NCI-H1105 (cell line): ENCODE results near the gene L3MBTL1.
A peak's percentile ranks its signal among the peaks of the same experiment; 100 is the strongest.

Experiments used
- DNase-seq: peaks from one replicate; lab custom pipeline; 2025; lab: John Stamatoyannopoulos, UW

Gene L3MBTL1

DNA sequence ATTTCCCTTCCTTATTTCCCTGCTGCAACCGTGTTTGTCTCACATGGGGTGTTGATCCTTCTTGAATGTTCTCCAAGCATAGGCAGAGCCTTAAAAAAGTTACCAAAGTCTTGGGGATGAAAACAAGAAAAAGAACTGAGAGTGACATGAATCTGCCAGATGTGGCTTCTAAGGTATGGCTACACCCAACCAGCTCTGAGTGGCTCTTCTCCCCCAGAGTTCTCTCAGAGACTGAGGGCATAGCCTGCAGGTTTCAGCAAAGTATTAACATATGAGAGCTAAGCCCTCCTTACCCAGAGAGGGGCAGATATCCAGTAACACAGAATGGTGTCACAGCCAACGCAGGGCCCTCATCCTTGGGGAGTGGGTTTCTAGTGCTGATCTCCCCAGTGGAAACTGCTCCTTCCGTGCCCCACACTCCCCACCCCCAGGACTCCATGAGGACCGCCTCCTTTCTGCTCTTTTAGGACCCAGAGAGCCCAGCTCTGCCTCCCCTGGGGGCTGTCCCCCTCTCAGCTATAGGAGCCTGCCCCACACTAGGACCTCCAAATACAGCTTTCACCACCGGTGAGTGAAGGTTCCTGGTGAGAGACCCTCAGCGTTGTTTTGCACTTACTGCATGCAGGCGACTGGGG is 28.0 kb downstream of the L3MBTL1 start:
- no peak for DNase-seq

DNA sequence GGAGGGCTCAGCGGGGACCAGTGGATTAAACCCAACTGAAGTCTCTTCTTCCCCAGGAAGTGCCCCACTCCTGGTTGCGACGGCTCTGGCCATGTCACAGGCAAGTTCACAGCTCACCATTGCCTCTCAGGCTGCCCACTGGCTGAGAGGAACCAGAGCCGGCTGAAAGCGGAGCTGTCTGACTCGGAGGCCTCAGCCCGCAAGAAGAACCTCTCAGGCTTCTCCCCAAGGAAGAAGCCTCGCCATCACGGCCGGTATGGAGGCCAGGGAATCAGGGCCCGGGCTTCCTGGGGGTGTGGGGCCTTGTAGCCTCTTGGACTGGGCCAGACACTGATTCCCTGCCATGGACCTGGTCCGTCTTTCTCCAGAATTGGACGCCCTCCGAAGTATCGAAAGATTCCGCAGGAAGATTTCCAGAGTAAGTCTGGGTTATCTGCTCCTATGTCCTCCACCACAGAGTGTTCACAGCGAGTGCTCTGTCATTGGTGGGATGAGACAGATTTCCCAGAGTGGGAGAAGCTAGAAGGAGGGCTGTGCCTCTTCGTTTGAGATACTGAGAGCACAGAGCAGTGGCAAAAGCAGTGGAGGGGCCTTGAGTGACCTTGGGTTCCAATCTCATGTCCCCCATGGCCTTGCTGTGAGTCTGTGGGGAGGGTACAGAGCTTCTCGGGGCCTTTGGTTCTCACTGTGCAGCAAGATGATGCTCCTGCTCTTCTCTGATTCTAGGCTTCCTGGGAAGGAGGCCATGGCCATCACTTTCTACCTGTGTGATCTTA is 28.7 kb downstream of the L3MBTL1 start:
- no peak for DNase-seq

DNA sequence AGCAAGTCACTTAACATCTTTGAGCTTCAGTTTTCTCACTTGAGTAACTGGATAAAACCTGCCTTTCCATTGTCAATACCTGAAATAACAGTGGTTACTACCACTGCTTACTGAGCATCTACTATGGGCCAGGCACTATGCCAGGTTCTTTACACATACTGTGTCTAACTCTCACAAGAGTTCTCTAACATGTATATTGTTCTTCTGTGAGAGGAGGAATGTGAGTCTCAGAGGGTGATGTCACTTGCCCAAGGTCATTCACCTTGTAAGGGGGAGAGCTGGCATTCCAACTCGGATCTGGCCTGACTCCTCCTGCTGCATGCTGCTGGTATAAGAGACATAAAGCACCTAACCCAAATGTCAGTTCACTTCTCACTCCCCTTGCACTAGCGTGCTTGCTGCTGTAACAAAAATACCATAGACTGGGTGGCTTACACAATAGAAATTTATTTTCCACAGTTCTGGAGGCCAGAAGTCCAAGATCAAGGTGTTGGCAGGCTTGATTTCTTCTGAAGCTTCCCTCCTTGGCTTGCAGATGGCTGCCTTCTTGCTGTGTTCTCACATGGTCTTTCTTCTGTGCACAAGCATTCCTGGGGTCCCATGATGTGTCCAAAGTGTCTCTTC is 29.4 kb downstream of the L3MBTL1 start:
- DNase-seq = no peak

DNA sequence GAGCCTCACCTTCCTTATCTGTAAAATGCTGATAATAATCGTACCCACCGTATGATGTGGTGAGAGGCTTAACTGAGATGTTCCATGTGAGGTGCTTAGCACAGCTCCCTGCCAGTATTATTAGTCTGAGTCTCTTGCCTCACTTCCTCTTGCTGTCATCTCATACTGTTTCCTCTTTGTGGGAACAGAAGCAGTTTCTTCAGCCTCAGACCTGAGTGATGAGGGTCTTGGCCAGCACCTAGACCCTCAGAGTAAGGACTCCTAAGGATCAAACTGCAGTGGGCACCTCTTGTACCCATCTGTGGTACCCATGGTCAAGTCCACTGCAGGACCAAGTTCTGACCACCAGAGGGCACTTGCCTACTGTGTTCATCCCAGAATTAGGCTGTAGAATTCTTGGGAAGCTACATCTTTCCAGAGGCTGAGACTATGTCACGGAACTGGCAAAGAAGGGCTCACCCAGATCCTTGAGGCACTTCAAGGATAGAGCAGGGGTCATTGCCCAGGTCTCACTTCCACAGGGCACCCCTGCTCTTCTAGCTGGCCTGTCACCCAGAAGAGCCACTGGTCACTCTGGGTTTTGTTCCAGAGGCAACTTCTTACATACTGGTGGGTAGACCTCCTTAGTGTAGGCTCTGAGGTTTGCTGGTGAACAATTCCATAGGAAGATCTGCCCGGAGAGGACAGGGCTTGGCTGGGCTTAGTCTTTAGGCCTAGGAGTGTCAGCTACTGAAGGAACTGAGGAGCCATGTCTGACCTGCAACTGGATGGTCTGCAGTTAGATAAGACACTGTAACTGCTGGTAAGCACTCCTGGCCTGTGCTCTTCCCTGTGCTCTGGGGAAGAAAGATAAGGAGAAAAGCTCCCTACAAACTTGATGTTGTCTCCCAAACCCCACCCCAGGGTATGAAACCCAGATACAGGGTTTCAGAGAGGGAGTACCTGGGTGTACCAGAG is 30.7 kb downstream of the L3MBTL1 start:
- DNase-seq = peak; percentile 36

GRCh38 chr20:43538878-43539700 is 31.6 kb downstream of the L3MBTL1 start:
- DNase-seq = no peak

- DNase-seq = no peak
These were observed 32.6 kb downstream of the L3MBTL1 start for GRCh38 chr20:43539975-43540672.

GRCh38 chr20:43540673-43541060 is 33.2 kb downstream of the L3MBTL1 start:
- no peak for DNase-seq

DNA sequence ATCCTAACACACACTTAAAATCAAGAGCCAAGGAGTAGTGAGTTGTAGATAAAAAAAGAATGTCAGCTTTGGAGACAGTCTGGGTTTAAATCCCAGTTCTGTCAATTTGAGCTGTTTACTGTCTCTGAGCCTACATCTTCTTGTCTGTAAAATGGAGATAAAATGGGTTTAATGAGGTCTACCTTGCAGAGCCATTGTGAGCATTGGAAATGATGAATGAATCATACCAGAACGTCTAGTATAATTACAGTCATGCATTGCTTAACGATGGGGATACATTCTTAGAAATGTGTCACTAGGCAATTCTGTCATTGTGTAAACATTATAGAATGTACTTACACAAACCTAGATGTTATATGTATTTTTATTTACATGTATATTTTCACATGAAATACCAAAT is 33.7 kb downstream of the L3MBTL1 start:
- DNase-seq = no peak

DNA sequence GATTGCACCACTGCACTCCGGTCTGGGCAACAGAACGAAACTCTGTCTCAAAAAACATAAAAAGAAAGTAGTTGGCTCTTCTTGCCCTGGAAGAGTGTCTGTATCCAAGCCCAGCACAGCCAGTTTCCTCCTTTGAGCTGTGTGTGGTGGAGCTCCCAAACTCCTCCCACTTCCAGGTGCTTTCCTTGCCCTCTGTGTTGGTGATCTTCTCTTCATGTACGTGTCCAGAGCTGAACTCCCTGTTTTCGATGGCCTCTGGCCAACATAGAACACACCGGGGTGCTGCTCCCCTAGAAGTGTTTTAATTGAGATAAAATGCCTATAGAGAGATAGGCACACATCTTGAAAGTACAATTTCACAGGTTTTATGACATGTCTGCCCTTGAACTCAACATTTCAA is 34.7 kb downstream of the L3MBTL1 start:
- no peak for DNase-seq

DNA sequence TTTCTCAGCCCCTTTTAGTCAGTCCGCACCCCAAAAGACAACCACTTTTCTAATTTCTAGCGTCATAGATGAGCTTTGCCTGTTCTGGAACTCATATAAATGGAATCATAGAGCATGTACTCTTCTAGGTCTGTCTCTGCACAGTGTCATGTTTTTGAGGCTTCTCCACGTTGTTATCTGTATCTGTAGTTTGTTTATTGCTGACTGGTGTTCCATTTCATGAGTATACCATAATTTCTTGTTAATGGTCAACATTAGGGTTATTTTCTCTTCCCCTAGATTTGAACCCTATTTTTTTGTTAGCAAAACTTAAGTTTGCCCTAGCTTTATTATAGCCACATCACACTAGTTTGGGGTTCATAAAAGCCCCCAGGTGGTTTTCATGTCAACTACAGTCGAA is 35.2 kb downstream of the L3MBTL1 start:
- DNase-seq = no peak

GRCh38 chr20:43543138-43543537 is 35.6 kb downstream of the L3MBTL1 start:
- DNase-seq = no peak

DNA sequence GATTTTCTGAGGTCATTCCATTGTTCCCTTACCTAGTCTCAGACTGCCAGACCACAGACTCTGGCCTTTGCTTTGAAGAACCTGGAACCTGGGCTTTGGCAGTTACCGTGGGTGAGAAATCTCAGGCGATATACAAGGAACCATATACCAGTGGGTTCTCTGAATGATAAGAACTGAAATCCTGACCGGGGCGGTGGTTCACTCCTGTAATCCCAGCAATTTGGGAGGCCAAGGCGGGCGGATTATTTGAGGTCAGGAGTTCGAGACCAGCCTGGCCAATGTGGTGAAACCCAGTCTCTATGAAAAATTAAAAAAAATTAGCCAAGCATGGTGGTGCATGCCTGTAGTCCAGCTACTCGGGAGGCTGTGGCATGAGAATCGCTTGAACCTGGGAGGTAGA is 37.0 kb downstream of the L3MBTL1 start:
- DNase-seq = no peak

DNA sequence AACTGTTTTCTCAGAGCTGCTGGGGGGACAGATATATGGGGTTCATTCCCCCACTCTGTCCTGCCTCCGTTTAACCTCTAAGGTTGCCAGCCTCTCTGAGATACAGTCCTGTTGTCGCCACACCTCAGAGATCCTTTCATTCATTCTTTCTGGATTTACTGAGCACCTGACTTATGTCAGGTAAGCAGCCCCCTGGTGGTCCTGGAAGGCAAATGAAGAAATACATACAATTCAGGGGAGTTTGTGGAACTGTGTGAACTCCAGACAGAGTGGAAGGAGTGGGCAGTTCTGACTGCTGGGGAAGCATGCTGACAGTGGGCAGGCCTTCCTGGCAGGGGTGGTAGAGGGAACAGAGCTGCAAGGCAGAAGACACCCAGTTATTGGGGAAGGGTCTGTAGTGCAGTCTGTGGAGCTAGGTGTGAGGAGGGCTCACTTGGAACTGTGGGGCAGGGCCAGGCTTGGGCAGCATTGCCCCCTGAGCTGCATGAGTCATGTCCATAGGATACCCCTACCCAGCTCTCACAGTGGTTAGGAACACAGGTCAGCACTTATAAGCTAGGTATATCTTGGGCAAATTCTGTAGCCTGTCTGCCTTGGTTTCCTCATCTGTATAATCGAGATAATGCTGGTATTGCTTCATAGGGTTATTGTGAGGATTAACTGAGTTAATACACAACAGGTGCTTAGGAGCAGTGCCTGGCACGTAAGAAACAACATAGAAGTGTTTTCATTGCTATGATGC is 38.5 kb downstream of the L3MBTL1 start:
- no peak for DNase-seq

DNA sequence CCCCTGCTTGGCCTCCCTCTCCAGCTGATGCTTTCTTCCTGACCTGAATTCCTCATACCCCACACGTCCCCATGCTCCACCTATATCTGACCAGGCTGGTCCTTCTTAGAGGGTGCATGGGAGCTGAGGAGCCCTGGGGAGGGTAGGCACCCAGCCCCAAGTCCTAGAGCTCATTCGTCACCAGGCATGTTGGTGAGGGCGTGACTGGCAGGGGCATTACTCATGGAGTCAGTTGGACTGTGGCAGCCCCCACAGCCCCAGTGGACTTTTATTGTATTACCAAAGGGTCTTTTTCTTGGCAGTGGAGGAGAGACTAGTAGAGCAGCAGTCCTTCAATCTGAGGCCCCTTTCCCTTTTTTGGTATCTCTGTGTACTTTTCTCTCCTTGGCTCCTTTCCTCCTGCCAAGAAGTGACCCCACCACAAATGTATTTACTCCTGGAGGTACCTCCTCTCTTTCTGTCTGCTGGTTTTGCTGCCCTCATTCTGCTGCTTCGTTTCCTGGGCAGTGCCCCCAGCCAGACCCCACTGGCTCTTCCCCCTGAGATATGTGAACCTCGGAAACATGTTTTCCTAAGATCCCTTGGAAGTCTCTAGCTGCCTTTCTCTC is 40.9 kb downstream of the L3MBTL1 start:
- DNase-seq = no peak

DNA sequence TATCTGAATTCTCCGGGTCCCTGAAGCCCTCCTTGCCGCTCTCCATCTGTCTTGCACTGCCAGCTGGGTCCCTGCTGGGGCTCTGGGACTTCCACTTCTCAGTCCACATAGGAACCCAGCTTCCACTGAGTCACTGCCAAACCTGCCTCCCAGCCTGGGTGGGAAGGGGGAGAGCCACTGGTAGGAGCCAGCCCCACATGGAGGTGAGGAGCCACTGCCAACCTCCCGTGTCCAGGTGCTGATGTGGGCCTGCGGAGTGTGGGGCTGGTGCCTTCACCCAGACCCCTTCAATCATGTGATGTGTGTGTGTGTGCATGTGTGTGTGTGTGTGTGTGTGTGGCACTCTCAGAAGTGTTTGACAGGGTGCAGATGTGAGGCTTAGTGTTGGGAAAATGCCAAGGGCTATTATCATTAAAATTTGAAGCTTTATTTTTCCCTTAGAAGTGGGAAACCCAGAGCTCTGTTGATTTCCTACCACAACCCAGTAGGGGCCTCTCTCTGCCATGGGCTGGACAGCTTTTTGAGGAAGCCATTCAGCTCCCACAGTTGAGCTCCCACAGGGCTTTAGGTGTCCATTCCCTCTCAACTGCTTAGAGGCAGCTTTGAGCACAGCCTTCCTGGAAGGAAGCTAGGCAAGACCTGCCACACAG is 42.0 kb downstream of the L3MBTL1 start:
- DNase-seq = no peak

DNA sequence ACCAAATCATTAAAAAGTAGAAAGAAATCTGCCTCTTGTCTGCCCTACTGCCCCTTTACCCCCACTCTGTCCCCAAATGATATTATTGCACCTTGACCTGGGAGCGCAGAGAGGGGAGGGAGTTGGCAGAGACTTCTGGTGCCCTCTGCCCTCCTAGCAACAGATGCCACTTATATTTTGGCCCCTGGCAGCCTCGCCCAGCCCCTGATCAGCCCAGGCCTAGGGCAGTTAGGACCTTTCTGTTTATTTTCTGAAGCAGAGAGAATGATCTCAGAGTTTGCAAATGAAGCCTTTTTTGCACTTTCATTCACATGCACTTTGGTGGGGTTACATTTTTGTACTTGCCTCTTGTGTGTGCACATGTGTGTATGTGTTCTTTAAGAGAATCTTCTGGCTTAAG is 43.0 kb downstream of the L3MBTL1 start:
- no peak for DNase-seq

DNA sequence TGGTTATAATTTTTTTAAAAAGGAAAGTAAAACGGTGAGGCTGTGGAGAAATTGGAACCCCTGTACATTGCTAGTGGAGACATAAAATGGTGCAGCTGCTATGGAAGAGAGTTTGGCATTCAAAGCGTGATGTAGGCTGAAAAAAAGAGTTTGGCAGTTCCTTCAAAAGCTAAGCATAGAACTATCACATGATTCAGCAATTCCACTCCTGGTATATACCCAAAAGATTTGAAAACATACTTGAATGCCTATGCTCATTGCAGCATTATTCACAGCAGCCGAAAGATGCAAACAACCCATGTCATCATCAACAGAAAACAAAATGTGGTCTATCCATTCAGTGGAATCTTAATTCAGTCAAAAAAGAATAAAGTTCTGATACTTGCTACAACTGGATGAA is 46.9 kb downstream of the L3MBTL1 start:
- no peak for DNase-seq

DNA sequence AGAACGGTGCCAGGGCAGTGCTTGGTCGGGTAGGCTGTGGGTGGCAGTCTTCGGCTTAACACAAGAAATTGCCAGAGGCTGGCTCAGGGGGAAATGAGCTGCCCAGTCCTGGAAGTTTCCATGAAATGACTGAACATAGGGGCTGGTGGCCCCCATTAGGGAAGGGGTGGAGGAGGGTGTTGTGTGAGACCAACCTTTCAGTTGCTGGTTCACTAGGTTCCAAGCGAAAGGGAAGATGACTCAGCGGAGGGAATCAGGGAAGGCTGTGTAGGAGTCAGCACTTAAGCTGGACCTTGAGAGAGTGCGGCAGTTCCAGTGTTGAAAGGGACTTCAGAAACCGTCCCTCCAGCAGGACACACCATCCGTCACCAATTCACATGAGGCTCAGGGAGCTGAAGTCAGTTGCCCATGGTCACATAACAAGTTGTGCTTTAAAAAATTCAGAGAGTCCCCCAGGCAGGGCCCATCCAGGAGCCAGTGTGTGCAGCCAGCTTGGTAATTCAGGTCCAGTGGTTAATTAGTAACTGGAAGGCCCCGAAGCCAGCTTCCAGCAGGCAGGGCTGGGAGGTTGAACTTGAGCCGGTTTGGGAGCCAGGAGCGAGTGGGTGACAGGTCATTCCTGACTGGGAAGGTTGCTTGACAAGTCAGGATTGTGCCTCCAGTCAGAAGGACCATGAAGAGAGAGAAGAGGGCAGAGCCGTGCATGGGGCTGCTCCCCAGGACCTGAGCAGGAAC is 51.1 kb downstream of the L3MBTL1 start, which contains the start of gene SGK2:
Gene SGK2 (plus strand): TSS at position 616 of the 735 bp plus-strand sequence. CDS start 7,469 bp downstream, outside the sequence.
- no peak for DNase-seq
